ENCODE measurements around the gene MAD2L1.

The MAD2L1 gene

DNA sequence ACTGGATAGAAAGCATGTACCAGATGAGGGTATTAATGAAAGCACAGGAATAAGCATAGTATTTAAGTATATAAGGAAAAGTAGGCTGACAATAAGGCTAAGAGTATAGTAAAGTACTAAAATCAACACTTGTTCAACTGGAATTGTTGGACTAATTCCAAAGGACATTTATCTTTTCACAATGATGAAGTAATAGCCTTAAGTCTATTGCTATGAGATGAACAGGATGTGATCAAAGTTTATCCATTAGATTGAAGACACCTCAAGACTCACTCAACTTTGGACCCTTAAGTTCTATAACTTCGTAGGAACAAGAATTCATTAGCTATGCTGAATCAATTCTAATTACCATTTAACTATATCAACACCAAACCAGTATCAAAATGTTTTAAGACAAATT, 7.6 kb downstream of the MAD2L1 start:
- H3K4me1 ChIP-seq (ENCODE audit: control insufficient read depth, insufficient read depth, low read length), result no peaks in the 10 kb centered on the region
- H3K27ac ChIP-seq (ENCODE audit: extremely low read depth, low read depth, low read length), result no peak overlapping the region
- peaks cover 7 to 78% of the 10 kb centered on the region in 2 experiments for H3K36me3 ChIP-seq (ENCODE audit: control insufficient read depth in 2 of 2, insufficient read depth in 1 of 2, low read length in 2 of 2)
- TF ChIP-seq ZNF174 (tag by site-specific recombination; IDR thresholded peaks at IDR 0.05), result no peak
- TF ChIP-seq ZNF585B (tag by site-specific recombination; IDR thresholded peaks at IDR 0.05), result no peak
- TF ChIP-seq, protein P1, sequence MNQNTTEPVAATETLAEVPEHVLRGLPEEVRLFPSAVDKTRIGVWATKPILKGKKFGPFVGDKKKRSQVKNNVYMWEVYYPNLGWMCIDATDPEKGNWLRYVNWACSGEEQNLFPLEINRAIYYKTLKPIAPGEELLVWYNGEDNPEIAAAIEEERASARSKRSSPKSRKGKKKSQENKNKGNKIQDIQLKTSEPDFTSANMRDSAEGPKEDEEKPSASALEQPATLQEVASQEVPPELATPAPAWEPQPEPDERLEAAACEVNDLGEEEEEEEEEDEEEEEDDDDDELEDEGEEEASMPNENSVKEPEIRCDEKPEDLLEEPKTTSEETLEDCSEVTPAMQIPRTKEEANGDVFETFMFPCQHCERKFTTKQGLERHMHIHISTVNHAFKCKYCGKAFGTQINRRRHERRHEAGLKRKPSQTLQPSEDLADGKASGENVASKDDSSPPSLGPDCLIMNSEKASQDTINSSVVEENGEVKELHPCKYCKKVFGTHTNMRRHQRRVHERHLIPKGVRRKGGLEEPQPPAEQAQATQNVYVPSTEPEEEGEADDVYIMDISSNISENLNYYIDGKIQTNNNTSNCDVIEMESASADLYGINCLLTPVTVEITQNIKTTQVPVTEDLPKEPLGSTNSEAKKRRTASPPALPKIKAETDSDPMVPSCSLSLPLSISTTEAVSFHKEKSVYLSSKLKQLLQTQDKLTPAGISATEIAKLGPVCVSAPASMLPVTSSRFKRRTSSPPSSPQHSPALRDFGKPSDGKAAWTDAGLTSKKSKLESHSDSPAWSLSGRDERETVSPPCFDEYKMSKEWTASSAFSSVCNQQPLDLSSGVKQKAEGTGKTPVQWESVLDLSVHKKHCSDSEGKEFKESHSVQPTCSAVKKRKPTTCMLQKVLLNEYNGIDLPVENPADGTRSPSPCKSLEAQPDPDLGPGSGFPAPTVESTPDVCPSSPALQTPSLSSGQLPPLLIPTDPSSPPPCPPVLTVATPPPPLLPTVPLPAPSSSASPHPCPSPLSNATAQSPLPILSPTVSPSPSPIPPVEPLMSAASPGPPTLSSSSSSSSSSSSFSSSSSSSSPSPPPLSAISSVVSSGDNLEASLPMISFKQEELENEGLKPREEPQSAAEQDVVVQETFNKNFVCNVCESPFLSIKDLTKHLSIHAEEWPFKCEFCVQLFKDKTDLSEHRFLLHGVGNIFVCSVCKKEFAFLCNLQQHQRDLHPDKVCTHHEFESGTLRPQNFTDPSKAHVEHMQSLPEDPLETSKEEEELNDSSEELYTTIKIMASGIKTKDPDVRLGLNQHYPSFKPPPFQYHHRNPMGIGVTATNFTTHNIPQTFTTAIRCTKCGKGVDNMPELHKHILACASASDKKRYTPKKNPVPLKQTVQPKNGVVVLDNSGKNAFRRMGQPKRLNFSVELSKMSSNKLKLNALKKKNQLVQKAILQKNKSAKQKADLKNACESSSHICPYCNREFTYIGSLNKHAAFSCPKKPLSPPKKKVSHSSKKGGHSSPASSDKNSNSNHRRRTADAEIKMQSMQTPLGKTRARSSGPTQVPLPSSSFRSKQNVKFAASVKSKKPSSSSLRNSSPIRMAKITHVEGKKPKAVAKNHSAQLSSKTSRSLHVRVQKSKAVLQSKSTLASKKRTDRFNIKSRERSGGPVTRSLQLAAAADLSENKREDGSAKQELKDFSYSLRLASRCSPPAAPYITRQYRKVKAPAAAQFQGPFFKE (tag by site-specific recombination; IDR thresholded peaks at IDR 0.05; ENCODE audit: borderline replicate concordance), result no peak
- TF ChIP-seq, protein P2, sequence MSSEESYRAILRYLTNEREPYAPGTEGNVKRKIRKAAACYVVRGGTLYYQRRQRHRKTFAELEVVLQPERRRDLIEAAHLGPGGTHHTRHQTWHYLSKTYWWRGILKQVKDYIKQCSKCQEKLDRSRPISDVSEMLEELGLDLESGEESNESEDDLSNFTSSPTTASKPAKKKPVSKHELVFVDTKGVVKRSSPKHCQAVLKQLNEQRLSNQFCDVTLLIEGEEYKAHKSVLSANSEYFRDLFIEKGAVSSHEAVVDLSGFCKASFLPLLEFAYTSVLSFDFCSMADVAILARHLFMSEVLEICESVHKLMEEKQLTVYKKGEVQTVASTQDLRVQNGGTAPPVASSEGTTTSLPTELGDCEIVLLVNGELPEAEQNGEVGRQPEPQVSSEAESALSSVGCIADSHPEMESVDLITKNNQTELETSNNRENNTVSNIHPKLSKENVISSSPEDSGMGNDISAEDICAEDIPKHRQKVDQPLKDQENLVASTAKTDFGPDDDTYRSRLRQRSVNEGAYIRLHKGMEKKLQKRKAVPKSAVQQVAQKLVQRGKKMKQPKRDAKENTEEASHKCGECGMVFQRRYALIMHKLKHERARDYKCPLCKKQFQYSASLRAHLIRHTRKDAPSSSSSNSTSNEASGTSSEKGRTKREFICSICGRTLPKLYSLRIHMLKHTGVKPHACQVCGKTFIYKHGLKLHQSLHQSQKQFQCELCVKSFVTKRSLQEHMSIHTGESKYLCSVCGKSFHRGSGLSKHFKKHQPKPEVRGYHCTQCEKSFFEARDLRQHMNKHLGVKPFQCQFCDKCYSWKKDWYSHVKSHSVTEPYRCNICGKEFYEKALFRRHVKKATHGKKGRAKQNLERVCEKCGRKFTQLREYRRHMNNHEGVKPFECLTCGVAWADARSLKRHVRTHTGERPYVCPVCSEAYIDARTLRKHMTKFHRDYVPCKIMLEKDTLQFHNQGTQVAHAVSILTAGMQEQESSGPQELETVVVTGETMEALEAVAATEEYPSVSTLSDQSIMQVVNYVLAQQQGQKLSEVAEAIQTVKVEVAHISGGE (tag by site-specific recombination; conservative IDR thresholded peaks at IDR 0.05; ENCODE audit: low read depth), result no peak
- no peak for TF ChIP-seq ZSCAN30 (tag by site-specific recombination; IDR thresholded peaks at IDR 0.05)
- TF ChIP-seq, protein P3, sequence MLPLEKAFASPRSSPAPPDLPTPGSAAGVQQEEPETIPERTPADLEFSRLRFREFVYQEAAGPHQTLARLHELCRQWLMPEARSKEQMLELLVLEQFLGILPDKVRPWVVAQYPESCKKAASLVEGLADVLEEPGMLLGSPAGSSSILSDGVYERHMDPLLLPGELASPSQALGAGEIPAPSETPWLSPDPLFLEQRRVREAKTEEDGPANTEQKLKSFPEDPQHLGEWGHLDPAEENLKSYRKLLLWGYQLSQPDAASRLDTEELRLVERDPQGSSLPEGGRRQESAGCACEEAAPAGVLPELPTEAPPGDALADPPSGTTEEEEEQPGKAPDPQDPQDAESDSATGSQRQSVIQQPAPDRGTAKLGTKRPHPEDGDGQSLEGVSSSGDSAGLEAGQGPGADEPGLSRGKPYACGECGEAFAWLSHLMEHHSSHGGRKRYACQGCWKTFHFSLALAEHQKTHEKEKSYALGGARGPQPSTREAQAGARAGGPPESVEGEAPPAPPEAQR (tag by site-specific recombination; IDR thresholded peaks at IDR 0.05), result no peak
- TF ChIP-seq ZFP3 (tag by site-specific recombination; IDR thresholded peaks at IDR 0.05; ENCODE audit: low read depth), result no peak
- CTCF ChIA-PET, result no interaction called here
- H3K4me3 ChIP-seq (ENCODE audit: low read depth, low read length), result no peak overlapping the region
- no peaks in the 10 kb centered on the region for H3K9me3 ChIP-seq (ENCODE audit: control insufficient read depth, insufficient read depth, low read depth, low read length)
- POLR2A ChIA-PET, result no interaction called here

DNA sequence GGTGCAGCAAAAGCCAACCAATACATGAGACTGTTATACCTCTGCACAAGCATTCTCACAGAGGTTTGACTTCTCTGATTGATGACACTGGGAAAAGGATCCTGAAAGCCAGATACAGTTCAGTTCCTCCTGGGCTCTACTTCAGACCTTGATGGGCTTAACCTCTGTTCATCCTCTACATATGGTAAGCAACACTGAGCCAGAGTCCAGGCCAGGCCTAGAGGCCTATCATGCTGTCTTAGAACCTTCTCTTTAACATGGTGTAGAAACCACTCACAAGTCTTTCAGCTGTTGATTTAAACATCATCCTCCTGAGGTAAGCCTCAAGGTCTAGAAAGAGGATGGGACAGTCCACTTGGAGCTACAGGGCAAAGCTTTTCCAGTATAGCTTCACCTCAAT, 9.2 kb downstream of the MAD2L1 start:
- H3K36me3 ChIP-seq (ENCODE audit: control insufficient read depth in 2 of 2, insufficient read depth in 1 of 2, low read length in 2 of 2), result peaks cover 7 to 62% of the 10 kb centered on the region in 2 experiments
- CTCF ChIA-PET, result interaction anchor here (0.6 kb wide), 1 partner anchor 1037 kb away, joined by 3 read pairs; no protein-coding TSS in a partner anchor
- H3K27ac ChIP-seq (ENCODE audit: extremely low read depth, low read depth, low read length), result no peak overlapping the region
- H3K9me3 ChIP-seq (ENCODE audit: control insufficient read depth, insufficient read depth, low read depth, low read length), result no peaks in the 10 kb centered on the region
- H3K4me3 ChIP-seq (ENCODE audit: low read depth, low read length), result no peak overlapping the region
- no peaks in the 10 kb centered on the region for H3K4me1 ChIP-seq (ENCODE audit: control insufficient read depth, insufficient read depth, low read length)
- POLR2A ChIA-PET, result no interaction called here
- TF ChIP-seq ZNF366 (tag by site-specific recombination; conservative IDR thresholded peaks at IDR 0.05) (no peak), ZSCAN16 (tag by site-specific recombination; IDR thresholded peaks at IDR 0.05) (no peak), ZNF239 (tag by site-specific recombination; IDR thresholded peaks at IDR 0.05) (no peak), ZNF18 (tag by site-specific recombination; IDR thresholded peaks at IDR 0.05) (no peak)
